HG03159 (cell line): ENCODE results near the gene FKBP7.
"Not testable (repeated sequence)": the region's sequence is repeated elsewhere in the genome, so short reads cannot be mapped to it uniquely, and the experiment has no call there.

Source experiments
- ATAC-seq: cut with Tn5 transposase; IDR thresholded peaks from one replicate; pipeline ENCODE4 v1.9.1; 2021; ENCODE audit warnings: mild to moderate bottlenecking, moderate library complexity; ENCODE audit not compliant: unreplicated experiment

FKBP7 gene

GRCh38 chr2:178478439-178479274 is at the start of gene FKBP7:
Gene FKBP7, minus strand, starts transcription at chr2:178478600. Its CDS starts 101 bp downstream, at chr2:178478499.
- ATAC-seq = peak; percentile 50

GRCh38 chr2:178527592-178527991 is 49.2 kb upstream of the FKBP7 start:
- ATAC-seq = no peak

- no peak for ATAC-seq
Observed at GRCh38 chr2:178526256-178526655, 47.9 kb upstream of the FKBP7 start.

GRCh38 chr2:178525460-178525859 is 47.1 kb upstream of the FKBP7 start:
- not testable (repeated sequence) for ATAC-seq

GRCh38 chr2:178525010-178525409 is 46.6 kb upstream of the FKBP7 start:
- ATAC-seq = not testable (repeated sequence)

GRCh38 chr2:178523596-178524134 is 45.3 kb upstream of the FKBP7 start:
- ATAC-seq = peak; percentile 9

- peak; percentile 96 for ATAC-seq
Observed at GRCh38 chr2:178522950-178523595, 44.7 kb upstream of the FKBP7 start.

- ATAC-seq = no peak
Observed at GRCh38 chr2:178521304-178522150, 43.1 kb upstream of the FKBP7 start.

- no peak for ATAC-seq
Observed at GRCh38 chr2:178517496-178517895, 39.1 kb upstream of the FKBP7 start.

- ATAC-seq = no peak
Observed at GRCh38 chr2:178514664-178515063, 36.3 kb upstream of the FKBP7 start.

- ATAC-seq = no peak
Observed at GRCh38 chr2:178513876-178514275, 35.5 kb upstream of the FKBP7 start.

GRCh38 chr2:178512484-178512883 is 34.1 kb upstream of the FKBP7 start:
- no peak for ATAC-seq

GRCh38 chr2:178510384-178510783 is 32.0 kb upstream of the FKBP7 start:
- ATAC-seq = no peak

- no peak for ATAC-seq
Observed at GRCh38 chr2:178508646-178509045, 30.2 kb upstream of the FKBP7 start.

- ATAC-seq = no peak
Observed at GRCh38 chr2:178506949-178507348, 28.5 kb upstream of the FKBP7 start.

GRCh38 chr2:178506524-178506923 is 28.1 kb upstream of the FKBP7 start:
- no peak for ATAC-seq

- ATAC-seq = no peak
Observed at GRCh38 chr2:178506101-178506500, 27.7 kb upstream of the FKBP7 start.

GRCh38 chr2:178502751-178503150 is 24.4 kb upstream of the FKBP7 start:
- ATAC-seq = no peak

- no peak for ATAC-seq
Observed at GRCh38 chr2:178499640-178500039, 21.2 kb upstream of the FKBP7 start.

- peak; percentile 58 for ATAC-seq
Observed at GRCh38 chr2:178498137-178498536, 19.7 kb upstream of the FKBP7 start.

GRCh38 chr2:178496049-178496448 is 17.6 kb upstream of the FKBP7 start:
- ATAC-seq = no peak
